GM21423 (cell line): ENCODE data around the gene TP73.

Experiments used
- ATAC-seq: cut with Tn5 transposase; IDR thresholded peaks from one replicate; pipeline ENCODE4 v1.9.1; 2021; ENCODE audit warnings: mild to moderate bottlenecking, moderate library complexity; ENCODE audit not compliant: unreplicated experiment

TP73 gene

GRCh38 chr1:3775490-3776230, 123.3 kb downstream of the TP73 start:
- ATAC-seq = no peak

DNA sequence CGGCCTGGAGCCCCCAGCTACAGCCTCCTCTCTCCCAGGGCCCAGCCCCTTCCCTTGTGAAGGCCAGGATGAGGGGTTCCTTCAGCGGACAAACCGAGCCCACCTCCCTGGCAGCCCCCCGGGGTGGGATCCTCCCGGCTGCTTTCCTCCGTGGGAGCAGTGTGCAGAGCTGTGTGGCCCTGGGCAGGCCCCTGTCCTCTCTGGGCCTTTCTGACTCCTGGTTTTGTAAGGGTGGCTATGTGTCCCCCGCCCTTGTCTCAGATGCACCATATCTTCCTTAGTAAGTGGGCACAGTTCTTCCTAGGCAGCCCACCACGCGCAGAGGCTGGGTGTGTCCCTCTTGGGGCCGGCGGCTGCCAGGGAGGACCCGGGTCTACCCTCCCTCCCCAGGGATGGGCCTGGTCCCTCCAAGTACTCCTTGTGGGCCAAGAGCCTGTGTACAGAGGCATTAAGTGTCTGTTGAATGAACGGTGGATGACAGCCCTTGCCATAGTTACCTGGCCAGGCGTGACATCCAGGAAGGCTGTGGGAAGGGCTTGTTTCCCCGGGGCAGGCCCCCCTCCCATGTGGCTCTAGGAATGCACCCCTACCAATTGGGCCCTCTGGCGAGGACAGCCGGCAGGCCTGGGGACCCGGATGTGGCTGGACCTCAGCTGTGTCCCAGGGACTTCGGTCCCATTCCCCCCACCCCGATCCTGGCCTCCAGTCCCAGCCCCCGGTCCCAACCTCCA, 124.1 kb downstream of the TP73 start:
- ATAC-seq = no peak

GRCh38 chr1:3777078-3777547, 124.8 kb downstream of the TP73 start:
- ATAC-seq = no peak

DNA sequence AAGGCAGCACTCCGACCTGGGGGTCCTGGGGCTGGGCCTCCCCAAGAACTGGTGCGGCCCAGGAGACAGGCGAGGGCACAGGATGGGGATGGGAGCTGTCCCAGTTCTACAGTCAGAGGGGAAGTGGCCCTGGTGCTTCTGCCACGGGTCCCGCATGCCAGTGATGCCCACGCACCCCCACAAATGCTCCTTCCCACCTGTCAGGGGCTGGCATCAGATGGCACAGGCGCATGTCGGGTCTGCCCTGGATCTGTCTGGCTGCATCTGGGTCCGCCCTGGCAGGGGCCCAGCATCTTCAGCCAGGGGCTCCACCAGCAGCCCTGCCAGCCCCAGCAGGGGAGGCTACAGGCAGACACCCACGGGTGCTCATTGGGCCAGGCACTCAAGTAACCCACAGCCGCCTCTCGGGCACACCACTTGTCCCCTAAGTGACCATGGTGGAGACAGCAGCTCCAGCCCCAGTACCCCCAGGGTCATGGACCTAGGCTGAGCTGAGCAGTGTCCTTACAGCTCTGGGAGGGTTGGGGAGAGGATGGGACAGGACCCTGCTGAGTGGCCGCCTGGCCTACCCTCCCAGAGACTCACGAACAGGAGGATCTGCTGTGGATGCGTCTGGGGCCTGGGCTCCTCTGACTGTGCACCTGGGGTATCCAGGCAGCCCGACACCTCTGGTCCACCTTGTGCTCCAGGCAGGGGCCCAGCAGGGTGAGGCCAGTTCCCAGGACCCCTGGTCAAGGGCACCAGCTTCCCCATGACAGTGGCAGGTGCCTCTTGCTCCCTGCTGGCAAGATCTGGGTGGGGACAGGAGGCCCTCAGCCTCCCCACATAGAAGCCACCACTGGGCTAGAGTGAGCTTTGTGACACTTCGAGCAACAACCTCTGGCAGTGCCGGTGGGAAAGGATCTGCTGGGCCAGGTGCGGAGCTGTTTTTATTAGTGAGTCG, 125.6 kb downstream of the TP73 start:
- no peak for ATAC-seq

GRCh38 chr1:3778590-3779264, 126.4 kb downstream of the TP73 start:
- ATAC-seq = no peak

GRCh38 chr1:3779265-3779911, 127.1 kb downstream of the TP73 start:
- no peak for ATAC-seq

DNA sequence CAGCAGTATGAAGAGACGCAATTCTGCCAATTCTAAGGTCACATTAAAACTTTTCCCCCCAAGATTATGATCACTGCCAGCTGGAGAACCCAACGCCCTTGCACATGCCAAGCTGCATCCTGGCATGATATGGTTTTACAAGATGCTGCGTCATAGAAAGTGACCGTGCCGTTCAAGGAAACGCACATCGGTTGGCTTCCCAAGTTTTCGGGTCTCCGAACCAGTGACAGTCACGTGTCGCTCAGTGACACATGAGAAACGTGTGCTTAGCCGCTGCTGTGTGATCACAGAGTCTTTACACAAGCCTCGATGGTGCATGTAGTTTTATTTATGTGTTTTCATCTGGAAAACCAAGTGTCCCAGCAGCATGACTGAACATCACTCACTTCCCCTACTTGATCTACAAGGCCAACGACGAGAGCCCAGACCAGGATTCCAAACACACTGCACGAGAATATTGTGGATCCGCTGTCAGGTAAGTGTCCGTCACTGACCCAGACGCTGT, 127.6 kb downstream of the TP73 start:
- ATAC-seq = no peak

- ATAC-seq = no peak
Measured at GRCh38 chr1:3780901-3781300, 128.6 kb downstream of the TP73 start.

DNA sequence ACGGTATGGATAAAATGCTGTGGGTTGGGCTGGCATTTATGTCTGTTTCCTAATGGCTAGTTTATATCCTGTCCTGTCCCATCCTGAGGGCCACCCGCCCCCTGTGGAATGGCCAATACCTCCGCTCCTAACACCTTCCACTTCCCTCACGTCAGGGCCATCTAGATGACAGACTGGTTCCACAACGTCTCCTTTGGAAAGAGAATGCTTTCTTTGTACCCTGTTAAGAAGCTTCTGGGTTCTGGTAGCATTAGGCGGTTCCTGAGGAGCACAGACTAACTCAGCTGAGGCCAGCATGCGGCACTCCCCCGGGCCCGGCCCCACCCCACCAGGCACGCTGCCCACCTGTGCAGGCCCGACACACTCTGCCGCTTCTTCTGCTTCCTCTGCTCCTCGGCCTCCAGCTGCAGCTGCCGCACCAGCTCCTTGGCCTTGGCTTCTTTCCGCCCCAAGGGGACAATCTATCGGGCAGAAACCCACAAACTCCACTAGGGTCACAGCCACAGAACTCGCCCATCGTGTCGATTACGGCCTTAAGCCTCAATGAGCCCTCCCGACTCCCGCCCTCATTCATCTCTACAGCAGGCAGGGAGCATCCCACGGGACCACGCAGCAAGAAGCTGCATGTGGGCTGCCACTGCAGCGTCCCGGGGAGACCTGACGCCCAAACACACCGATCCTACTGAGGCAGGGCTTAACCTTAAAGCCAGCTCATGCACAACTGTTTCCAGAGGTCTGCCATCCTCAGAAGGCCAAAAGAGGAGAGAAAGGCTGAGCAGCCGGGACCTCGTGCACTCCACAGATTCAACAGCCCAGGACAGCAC, 131.5 kb downstream of the TP73 start:
- no peak for ATAC-seq

GRCh38 chr1:3785045-3785444, 132.7 kb downstream of the TP73 start:
- no peak for ATAC-seq

GRCh38 chr1:3785456-3786157, 133.3 kb downstream of the TP73 start:
- ATAC-seq = no peak
